G401 (cell line): ENCODE results near the gene FCRL1. TPM values are rescaled to one million over a fixed set of nuclear protein-coding genes. Genes with fewer than 3 reads are reported as not detected.

Source experiments
- DNase-seq: peaks from one replicate; pipeline ENCODE4 v3.0.0-alpha.2; 2015; ENCODE audit warnings: low spot score
- in situ Hi-C: cut with HindIII; loops from 2 replicates; pipeline ENCODE4 v1.10.0; 2016; ENCODE audit warnings: low sequenced_read_pairs, mixed read lengths
- total RNA-seq: library from RNA; depleted of rRNA; stranded (reverse); fragments of >200 nt; shearing (Covaris generic); gene quantifications from 2 replicates; pipeline ENCODE4 v1.2.3, GENCODE V29; 2014; rRNA removed

FCRL1 gene
- not detected in 2 replicates for total RNA-seq

- in situ Hi-C loops: no loop called here
Measured at GRCh38 chr1:157819896-157820295, at the start of gene FCRL1. Gene FCRL1, minus strand, starts transcription at chr1:157820120. Its CDS starts 83 bp downstream, at chr1:157820037.

GRCh38 chr1:157868654-157869053, 48.7 kb upstream of the FCRL1 start:
- in situ Hi-C loops: no loop called here
- no peak for DNase-seq

More at GRCh38 chr1:157819896-157820295, at the start of gene FCRL1:
- no peak for DNase-seq

GRCh38 chr1:157862114-157863070, 42.5 kb upstream of the FCRL1 start:
- in situ Hi-C loops: no loop called here
- no peak for DNase-seq

- in situ Hi-C loops: no loop called here
- no peak for DNase-seq
Measured at GRCh38 chr1:157856538-157856937, 36.6 kb upstream of the FCRL1 start.

GRCh38 chr1:157852476-157852875, 32.6 kb upstream of the FCRL1 start:
- no peak for DNase-seq
- in situ Hi-C loops: no loop called here

GRCh38 chr1:157849229-157849875, 29.4 kb upstream of the FCRL1 start:
- in situ Hi-C loops: no loop called here
- DNase-seq: no peak

GRCh38 chr1:157844089-157844830, 24.3 kb upstream of the FCRL1 start:
- DNase-seq: no peak
- in situ Hi-C loops: no loop called here

GRCh38 chr1:157842939-157843338, 23.0 kb upstream of the FCRL1 start:
- in situ Hi-C loops: no loop called here
- no peak for DNase-seq

GRCh38 chr1:157841708-157842107, 21.8 kb upstream of the FCRL1 start, which contains the start of gene CD5L:
Gene CD5L, minus strand, starts transcription at chr1:157841808. Its CDS starts 107 bp downstream, at chr1:157841701.
- in situ Hi-C loops: no loop called here

GRCh38 chr1:157838966-157839365, 19.0 kb upstream of the FCRL1 start:
- in situ Hi-C loops: no loop called here
- no peak for DNase-seq

More at GRCh38 chr1:157841708-157842107, 21.8 kb upstream of the FCRL1 start, which contains the start of gene CD5L:
- DNase-seq: no peak

- DNase-seq: no peak
- in situ Hi-C loops: no loop called here
Measured at GRCh38 chr1:157834430-157834829, 14.5 kb upstream of the FCRL1 start.

- in situ Hi-C loops: no loop called here
- DNase-seq: no peak
Measured at GRCh38 chr1:157833145-157833544, 13.2 kb upstream of the FCRL1 start.

GRCh38 chr1:157831968-157832626, 12.2 kb upstream of the FCRL1 start:
- DNase-seq: no peak
- in situ Hi-C loops: no loop called here

GRCh38 chr1:157830887-157831286, 11.0 kb upstream of the FCRL1 start:
- no peak for DNase-seq
- in situ Hi-C loops: no loop called here

- in situ Hi-C loops: no loop called here
- no peak for DNase-seq
Measured at GRCh38 chr1:157829711-157830110, 9.8 kb upstream of the FCRL1 start.

- DNase-seq: no peak
- in situ Hi-C loops: no loop called here
Measured at GRCh38 chr1:157829210-157829609, 9.3 kb upstream of the FCRL1 start.

GRCh38 chr1:157820299-157820698, 379 bp upstream of the FCRL1 start:
- in situ Hi-C loops: no loop called here
- no peak for DNase-seq

- in situ Hi-C loops: no loop called here
- DNase-seq: no peak
Measured at GRCh38 chr1:157819215-157819614, 705 bp downstream of the FCRL1 start.

GRCh38 chr1:157813269-157813668, 6.7 kb downstream of the FCRL1 start:
- no peak for DNase-seq
- in situ Hi-C loops: no loop called here
